Activated naive CD4-positive, alpha-beta T cell treated with Interleukin-2 at 50 U/mL for 16 hours (primary cell): ENCODE data around the gene ABL1.

Source experiments
- DNase-seq: peaks from one replicate; pipeline ENCODE4 v3.0.0-alpha.2; 2020

Gene ABL1

DNA sequence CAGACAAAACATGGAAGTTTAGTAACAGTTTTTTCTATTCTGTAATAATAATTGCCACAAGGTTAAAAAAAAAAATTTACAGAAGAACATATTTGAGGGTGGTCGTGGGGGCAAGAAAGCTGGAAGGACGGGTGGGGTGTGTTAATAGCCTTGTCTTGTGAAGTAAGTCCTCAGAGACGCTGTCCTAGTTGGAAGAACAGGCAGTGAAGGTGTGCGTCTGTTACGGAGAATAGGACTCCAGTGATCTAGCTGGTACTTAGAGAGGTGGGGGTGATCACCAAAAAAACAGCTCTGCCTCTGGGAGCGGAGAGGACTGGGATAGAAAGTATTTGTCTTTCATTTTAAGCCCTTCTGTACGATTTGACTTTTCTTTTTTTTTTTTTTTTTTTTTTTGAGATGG is 17.7 kb downstream of the ABL1 start:
- DNase-seq: no peak

DNA sequence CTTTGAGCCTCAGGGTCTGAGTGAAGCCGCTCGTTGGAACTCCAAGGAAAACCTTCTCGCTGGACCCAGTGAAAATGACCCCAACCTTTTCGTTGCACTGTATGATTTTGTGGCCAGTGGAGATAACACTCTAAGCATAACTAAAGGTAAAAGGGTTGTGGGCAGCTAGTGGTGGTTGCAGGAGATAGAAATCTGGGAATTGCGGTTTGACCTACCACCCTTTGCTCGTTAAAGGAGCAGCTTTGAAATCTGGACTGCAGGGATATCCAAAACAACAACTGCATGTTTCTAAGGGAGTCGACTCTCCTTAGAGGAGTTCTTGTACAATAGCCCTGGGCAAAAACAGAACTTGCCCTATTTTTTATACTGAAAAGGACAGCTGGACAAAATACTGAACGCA is 19.0 kb downstream of the ABL1 start:
- no peak for DNase-seq

DNA sequence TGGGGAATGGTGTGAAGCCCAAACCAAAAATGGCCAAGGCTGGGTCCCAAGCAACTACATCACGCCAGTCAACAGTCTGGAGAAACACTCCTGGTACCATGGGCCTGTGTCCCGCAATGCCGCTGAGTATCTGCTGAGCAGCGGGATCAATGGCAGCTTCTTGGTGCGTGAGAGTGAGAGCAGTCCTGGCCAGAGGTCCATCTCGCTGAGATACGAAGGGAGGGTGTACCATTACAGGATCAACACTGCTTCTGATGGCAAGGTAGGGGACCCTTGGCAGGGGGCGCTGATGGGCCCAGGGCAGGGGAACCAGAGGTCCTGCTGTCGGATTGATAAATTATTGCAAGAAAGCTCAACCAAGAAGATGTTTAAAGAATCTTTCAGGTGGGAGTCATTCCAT is 19.8 kb downstream of the ABL1 start:
- no peak for DNase-seq

DNA sequence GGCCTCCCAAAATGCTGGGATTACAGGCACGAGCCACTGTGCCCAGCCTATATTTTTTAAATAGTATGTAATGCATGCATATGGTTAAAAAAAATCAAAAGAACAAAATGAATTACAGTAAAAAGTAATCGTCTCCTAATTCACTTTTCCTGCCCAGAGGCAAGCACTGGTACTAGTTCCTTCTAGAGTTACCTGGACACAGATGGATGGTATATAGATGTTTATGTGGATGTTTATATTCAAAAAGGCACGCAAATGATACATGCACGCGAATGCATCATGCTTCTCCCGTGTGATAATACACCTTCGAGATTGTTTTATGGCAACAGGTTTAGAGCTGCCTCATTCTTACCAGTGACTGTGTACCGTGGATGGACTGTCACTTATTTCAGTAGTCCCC is 21.4 kb downstream of the ABL1 start:
- DNase-seq: no peak

DNA sequence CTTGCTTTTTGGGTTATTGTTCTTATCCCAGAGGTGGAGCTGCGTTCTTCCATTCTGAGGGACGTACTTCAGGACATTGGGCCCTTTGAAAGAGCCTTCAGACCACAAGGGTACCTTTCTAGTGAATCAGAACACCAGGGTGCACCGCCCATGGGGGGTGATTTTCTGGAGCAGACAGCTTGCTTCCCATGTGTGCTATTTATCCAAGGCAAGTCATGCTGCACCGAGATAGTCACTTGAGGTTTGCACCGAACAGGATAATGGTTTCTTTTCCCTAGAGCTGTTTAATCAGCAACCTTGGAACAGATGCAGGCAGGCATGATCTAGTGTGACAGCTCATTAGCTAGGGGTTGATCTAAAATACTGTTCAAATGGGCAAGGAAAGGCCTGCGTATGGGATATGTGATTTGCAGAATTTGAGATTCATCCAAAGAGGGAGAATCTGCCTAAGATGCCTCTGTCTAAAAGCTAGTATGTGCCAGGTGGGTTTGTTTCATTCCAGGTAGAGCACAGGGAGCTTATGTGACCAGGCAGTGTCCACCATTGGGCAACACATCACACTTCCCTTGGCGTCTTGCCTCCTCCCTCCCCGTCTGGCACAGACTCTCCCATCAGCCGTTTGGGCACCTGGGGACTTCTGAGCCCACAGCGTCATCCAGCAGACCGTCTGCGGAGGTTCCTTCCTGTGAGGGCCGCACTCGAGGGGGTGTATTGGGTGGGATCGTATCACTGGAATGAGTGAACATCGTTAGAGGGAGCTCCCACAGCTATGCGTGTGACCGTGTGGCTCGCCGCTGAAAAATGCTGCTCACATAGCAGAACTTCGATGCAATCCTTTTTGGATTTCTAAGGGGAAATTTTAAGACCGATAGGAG is 23.0 kb downstream of the ABL1 start:
- no peak for DNase-seq

DNA sequence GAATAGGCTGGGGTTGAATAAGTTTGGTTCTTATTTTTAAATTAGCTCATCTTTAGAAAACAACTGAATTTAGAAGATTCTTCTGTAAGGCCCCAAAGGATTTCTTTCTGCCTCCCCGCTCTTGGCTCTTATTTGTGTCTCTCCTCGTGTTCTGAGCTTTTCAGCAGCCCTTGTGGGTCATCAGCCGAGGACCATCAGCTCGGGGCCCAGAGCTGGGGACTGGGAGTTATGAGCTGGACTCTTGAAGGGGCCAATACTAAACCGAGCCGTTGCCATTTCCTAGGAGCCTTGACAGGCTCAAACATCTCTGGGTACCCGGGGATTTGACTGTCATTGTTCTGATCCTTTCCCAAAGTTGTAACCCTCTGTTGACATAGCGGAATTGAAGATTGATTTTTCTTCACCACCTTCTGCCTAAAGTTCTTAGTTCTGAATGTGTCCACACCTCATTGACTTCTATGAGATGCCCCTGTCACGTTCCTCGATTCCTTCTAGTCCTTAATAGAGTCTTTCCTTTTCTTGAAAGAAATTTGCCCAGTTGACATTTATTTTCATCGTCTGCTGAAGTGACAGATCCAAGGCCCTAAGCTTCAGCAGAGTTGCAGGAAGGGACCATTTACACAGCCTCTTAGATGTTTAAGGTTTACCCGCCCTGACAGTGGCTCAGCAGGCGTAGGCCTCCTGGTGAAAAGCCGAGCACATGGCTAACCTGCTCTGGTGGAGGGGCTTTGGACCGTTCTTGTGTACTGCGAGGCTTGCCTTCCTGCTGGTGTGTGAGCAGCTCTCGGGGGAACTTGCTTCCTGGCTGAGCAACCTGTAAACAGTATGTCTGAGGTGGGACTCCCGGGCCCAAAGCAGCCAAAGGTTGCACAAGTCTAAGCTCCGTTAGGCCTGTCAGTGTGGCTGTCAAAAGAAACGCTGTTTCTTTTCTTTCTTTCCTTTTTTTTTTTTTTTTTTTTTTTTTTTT is 24.0 kb downstream of the ABL1 start:
- DNase-seq: no peak

DNA sequence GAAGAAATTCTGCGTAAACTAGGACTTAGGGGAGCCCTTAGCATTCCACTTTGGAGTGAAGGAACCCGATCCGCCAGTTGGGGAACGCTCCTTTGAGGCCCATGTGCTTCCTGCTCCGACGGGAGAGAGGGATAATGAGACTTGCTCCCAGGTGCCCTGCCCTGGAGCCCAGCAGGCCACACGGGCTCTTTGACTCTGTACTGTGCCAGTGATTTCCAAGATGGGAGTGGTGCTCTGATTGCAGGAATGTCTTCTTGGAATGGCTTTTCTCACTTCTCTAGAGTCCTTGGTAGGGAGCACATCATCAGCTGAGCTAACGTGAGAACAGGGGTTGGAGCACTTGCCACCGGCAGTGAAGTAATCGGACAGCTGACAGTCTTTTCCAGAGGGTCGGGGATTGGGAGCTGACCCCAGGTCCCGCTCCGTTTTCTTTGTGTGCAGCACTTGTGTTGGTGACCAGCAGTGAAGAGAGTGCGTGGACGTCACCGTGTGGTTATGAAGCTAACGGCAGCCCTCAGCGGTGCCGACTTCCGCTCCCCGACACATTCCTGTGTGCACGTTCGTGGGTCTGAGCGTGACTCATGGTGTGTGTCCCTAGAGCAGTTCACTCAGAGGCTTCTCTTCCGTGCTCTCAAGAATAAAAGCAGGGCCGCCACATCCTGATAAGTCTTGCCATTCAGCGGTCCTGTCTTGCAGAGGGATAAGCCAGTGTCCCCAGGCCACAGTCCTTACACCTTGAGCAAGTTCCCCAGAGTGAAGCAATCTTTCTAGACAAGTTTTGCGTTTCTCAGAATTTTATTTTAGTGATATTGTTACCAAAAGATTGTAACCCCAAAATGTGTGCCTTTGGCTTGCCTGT is 25.6 kb downstream of the ABL1 start:
- DNase-seq: no peak

DNA sequence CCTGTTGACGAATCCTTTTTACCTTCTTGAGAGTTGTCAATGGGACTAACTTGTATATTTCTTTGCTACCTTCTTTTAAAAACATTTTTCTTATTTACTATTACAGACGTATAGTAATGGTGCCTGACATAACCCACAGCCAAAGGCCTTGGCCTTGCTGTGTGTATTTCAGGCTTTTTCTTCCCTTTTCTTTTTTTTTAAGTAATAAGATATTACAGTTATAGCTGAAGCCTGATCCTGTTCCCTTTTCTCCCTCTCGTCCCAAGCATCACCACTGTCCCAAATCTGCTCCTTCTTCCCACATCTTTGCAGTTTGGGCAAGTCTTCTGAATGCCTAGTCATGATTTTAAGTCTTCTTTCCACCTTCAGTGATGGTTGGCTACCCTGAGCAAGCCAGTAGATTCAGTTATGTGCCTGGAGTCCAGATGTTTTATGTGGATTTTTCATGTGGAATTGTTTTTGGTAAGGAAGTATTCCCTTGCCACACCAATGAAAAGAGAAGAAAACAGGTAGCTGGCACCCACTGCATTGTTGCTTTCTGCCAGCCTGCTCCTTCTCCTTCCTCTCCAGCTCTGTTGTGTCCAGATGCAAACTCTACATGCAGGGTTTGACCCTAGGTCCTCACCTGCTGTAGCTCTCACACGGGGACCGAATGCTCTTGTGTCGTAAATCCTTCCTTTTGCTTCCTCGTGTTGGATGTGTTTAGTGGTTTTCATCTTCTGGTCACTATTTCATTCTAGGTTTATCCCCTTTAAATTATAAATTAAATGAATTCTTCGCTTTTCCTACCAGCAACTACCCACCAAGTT is 26.5 kb downstream of the ABL1 start:
- DNase-seq: no peak

DNA sequence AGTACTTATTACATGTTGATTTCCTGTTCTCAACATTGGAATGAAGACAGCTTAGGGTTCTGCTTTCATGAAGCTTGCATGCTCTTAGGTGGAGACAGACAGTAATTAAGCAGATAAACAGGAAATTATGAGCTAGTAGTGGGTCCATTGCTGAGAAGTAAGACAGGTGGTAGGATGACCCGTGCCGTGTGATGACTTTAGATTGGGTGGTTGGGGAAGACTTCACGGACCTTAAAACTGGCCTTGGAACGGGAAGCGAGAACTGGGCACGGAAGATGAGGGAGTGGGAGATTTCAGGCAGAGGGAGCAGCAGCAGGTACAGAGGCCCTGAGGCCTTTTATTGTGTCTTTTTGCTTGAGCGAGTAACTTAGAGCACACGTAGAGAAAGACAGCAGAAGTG is 27.2 kb downstream of the ABL1 start:
- no peak for DNase-seq

DNA sequence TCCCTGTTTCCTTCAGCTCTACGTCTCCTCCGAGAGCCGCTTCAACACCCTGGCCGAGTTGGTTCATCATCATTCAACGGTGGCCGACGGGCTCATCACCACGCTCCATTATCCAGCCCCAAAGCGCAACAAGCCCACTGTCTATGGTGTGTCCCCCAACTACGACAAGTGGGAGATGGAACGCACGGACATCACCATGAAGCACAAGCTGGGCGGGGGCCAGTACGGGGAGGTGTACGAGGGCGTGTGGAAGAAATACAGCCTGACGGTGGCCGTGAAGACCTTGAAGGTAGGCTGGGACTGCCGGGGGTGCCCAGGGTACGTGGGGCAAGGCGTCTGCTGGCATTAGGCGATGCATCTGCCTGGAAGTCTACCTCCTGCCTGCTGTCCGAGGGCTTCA is 27.7 kb downstream of the ABL1 start:
- DNase-seq: no peak

DNA sequence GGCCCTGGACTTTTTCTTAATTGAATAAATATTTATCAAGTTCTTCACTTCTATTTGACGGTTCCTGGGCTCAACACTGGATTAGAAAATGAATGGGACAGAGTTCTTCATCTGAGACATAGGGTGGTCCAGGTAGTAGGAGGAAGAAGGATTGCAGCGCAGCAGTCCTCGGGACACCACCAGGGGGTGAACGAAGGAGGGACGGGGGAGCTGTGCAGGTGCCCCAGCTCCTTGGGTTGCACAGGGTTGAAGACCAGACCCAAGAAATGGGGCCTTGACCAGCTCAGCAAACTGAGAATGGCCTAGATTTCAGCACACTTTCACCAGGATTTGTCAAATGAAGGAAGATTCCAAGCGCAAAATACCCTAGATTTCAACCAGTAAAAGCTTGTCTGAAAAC is 29.5 kb downstream of the ABL1 start:
- DNase-seq: no peak

DNA sequence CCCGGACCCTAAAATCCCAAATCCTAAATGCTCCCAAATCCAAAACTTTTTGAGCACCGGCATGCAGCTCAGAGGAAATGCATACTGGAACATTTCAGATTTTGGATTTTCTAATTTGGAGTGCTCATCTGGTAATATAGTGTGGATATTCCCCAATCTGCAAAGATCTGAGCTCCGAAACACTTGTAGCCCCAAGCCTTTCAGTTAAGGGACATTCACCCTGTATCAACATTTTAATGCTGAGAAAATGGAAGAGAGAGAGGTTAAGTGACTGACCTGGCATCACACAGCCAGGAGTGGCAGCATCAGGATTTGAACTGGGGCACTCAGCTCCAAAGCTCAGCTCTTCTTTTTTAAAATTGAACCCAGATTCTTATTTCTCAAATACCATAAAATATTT is 30.9 kb downstream of the ABL1 start:
- DNase-seq: no peak

DNA sequence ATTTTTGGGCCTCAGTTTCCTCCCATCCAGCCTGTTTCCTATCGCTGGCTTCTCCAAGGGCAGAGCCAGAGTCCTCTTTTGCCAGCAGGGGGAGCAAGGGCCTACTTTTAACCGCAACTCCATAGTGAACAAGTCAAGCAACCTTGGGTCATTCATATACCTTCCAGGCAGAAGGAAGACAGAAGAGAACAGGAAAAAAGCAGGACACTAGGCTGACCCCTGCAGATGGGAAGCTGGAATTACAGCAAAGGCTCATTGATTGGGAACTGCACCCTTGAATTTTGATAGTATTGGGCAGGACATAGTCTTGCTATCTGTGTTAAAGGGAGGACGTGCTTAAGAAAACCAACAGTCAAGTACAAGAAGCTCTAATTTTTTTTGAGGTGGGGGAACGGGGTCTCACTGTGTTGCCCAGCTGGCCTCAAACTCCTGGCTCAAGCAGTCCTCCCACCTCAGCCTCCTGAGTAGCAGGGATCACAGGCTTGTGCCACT is 31.5 kb downstream of the ABL1 start:
- DNase-seq: peak; percentile 49

DNA sequence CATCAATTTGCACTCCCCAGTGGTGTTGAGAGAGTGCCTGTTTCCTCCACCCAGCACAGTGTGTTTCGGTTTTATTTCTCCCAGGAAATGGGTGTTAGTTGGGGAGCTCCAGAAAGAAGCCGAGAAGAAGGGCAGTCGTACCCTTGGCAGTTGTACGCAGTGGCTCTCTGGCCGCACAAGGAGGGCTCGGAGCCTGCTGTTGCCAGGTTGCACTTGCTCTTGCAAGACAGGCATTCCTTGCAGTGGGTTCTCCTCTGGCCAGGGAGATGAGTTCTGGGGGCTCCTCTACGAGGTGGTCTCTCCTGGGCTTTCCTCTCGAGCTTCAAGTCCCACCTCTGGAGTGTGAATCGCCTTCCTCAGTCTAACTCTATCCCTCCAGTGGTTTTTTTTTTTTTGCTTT is 32.5 kb downstream of the ABL1 start:
- no peak for DNase-seq

DNA sequence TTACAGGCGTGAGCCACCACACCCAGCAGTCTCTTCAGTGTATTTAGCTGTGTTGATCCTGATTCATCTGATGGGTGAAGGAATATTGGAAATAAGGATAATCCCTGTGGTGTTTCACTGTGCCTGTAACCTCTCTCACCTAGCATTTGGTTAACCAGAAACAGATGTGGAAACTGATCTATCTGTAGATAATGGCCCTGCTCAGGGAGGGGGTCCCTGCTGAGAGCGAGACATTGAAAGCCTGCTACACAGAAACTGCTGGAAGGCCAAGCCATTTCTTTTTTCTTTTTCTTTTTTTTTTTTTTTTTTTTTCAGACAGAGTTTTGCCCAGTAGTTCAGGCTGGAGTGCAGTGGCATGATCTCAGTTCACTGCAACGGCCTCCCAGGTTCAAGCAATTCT is 33.2 kb downstream of the ABL1 start:
- no peak for DNase-seq

DNA sequence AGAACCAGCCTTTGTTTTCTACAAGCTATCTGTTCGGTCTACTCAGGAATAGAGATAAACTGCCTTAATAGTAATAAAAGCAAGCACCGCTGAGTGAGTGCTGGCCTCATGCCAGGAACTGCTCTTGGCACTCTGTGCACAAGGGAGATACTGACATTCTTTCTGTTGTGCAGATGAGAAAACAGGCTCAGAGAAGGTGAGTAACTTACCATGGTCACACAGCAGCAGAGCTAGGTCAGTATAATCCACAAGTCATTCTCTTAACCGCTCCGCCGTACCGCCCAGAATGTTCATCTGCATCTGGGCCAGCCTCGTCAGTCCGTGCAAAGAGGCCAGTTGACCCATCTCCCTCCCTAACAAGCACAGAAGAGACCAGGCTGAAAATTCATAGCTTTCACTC is 34.2 kb downstream of the ABL1 start:
- no peak for DNase-seq

DNA sequence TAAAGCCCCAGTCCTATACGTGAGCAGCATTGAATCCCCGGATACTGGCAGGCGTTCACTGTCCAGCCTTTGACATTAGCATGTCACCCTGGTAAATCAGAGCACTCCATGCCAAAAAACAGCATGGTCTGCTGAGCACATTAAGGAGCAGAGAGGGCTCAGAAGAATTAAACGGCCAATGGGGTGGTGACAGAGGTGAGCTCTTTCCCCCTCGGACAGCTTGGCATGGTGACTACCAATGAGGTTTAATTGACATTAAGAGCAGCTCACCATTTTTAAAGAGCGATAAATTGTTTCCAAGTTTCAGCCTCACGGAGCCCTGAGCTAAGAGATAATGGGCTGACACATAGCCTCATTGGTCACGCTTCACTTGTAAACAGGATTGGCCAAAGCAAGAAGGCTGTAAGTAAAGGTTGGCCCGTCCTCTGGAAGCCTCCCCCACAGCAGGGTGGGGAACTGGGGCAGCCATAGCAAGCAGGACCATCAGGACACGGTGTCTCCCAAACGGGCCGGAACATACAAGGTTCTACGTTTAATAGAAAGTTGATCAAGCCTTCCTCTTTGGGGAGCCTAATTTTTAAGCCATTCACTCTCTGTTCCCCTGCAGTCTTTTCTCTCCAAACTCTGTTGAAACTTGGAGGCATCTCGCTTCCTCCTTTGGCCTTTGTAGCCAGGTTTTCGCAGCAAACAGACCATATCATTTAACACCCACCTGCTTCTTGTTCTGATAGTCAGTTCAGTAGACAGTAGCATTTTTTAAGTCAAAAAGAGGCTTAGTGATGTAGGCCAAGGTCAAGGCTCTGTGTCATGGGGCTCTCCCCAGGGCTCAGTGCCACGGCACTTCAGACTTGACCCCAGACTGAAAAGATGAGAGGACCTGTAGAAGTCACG is 35.7 kb downstream of the ABL1 start:
- no peak for DNase-seq

DNA sequence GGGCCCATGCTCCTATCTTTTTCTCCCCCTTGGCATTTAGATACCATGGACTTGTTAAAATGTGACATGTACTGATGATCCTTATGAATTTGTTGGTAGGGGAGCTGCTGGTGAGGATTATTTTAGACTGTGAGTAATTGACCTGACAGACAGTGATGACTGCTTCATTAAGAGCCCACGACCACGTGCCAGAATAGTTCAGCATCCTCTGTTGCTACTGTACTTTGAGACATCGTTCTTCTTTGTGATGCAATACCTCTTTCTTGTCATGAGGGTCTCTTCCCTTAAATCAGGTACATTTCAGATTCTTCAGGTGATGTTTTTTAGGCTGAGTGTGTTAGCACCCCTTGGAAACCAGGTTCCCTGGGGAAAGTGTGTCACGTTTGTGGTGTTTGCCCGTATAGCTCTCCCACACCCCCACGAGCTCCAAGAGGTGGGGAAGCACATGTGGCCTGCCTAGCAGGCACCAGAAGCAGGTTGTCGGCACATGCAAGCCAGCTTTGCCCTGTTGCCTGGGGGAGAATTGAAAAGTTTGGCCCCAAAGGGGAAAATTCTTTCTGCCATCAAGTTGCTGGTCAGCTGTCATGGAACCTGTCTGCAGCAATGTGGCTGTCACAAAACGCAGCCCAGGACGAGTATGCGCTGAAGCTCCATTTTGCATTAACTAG is 36.5 kb downstream of the ABL1 start:
- no peak for DNase-seq

DNA sequence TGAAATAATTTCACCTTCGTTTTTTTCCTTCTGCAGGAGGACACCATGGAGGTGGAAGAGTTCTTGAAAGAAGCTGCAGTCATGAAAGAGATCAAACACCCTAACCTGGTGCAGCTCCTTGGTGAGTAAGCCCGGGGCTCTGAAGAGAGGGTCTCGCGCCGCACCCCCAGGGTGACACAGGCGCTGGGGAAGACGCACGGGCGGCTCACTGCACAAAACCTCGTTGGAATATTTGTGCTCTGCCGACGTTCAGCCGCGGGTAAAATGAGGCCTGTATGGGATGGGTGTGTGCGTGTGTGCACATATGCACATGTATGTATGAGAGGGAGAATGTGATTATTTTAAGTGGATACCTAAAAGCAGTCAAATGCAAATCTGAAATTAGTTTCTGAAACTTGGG is 37.0 kb downstream of the ABL1 start:
- no peak for DNase-seq

DNA sequence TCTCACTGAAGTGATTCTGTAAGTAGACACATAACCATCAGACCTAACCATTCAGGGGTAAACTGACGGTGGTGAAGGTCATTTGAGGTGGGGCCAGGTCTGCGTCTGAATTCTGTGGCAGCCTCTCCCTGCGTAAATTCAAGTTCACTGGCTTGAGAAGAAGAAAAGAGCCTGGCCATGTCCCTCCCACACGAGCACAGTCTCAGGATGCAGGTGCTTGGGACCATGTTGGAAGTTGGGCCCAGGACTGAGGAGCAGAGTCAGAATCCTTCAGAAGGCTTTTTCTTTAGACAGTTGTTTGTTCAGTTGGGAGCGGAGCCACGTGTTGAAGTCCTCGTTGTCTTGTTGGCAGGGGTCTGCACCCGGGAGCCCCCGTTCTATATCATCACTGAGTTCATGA is 37.5 kb downstream of the ABL1 start:
- DNase-seq: no peak
